Right kidney (tissue), 1 donor: ENCODE data around the gene GSKIP.

Source experiments
- DNase-seq: peaks from one replicate; pipeline ENCODE4 v3.0.0-alpha.2; 2016

The GSKIP gene

DNA sequence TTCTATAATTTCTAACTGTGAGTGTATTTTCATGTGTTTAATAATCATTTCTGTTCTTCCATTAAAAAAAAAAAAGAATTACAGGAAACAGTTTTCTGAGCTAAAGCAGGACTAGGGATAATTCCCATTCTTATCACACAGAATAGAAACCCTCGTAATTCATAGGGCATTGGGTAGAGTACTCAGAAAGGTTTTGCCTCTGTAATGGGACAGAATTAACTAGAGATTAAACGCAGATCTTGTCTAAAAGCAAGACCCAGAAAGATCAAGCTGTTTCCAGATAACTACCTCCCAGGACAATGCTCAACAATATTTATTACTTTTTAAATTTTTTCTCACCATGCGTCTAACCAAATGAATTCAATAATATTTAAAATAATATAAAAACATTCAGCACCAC, 10.2 kb downstream of the GSKIP start:
- DNase-seq, result no peak

DNA sequence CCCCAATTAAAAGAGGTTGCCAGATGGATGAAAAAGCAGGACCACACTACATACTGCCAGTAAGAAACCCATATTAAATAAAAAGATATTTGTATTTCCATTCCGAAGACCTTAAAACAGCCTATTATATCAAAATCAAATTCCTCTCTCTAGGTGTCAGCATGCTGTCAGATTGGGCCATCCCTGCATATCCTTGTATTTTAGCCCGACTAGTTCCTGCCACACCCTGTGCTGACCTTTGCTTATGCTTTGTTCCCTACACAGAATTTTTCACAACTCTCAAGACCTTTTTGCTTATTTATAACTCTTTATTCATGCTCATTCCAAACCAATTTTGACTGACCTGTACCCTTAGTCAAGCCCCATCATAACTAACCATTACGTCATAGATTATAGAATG, 12.8 kb downstream of the GSKIP start:
- DNase-seq, result no peak

GRCh38 chr14:96380735-96381134, 17.4 kb downstream of the GSKIP start:
- DNase-seq, result no peak

- no peak for DNase-seq
Observed at GRCh38 chr14:96383445-96383844, 20.1 kb downstream of the GSKIP start.

DNA sequence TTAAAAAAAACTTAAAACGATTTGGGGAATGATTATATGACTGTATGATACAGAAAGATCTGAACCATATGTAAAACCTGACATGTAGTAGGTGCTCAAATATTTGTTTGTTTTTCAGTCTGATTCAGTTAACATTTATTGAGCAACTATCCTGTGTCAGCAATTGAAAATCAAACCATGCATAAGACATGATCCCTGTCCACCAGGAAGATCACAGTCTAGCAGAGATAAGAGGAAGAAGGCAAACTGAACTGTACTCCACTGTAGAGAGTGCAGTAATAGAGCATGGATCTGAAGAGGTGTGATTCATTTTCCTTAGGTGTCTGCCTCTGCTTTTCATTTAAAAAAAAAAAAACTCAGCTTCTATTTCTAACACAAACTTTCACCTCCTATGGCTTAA, 20.7 kb downstream of the GSKIP start:
- no peak for DNase-seq

DNA sequence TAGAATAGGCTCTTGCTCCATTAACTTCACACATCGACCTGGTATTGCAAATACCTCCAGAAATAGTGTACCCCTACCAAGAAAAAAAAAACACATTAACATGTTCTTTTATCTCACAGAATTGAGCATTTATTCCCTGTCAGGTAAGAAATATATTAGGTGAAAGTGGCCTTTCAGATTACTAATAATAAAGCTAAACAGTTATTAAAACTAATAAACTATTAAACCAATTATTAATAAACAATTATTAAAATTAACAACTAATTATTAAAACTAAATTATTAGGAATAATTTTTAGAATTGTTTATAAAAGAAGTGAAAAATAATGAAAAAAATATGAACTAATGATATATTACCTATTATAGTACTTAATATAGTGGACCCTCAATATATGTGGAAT, 21.4 kb downstream of the GSKIP start:
- DNase-seq, result no peak

DNA sequence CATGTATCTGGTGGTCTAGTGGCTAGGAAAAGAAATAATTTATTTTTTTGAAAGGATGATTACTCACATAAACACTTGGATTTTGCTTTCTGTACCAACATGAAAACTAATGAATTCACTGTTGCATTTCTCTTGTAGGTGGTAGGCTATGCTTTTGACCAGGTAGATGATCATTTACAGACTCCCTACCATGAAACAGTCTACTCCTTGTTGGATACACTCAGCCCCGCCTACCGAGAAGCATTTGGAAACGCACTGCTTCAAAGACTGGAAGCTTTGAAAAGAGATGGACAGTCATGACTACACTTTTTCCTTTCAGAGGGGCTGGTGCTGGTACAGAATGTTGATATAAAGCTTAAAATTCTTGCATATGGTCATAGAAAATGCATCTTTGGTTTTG, 22.1 kb downstream of the GSKIP start:
- no peak for DNase-seq

- no peak for DNase-seq
Observed at GRCh38 chr14:96390965-96391292, 27.6 kb downstream of the GSKIP start.

DNA sequence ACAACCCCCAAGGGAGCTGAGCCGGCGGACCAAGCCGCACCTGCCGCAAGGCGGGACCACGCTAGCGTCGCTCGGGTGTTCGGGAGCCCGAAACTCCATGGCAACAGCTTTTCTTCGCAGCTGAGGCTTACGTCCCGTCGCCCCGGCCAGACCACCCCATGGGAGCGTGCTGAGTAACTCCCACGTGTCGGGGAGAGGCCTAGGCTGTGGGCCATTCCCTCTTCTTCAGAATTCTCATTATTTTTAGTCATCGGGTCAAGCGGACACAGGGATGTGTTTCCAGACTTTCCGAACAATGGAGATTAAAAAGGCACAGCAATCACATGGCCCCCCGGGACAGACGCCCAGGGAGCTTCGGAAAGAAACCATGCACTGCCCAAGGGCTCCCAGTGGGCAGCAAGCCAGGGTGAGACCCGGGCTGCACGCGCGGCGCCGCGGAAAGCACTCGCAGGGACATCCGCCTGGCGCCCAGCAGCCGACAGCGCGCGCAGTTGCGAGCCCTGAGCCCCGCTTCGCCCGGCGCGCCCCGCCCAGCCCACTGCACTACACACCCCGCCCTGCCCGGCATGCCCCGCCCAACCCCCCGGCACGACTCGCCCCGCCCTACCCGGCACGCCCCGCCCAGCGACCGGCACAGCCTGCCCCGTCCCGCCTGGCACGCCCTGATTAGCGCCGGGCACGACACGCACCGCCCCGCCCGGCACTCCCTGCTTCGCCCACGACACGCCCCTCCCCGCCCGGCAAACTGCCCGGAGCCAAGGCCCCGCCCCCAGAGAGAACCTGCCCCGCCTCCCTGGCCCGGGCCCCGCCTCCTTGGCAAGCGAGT, 28.2 kb downstream of the GSKIP start:
- DNase-seq, result peak; percentile 84

GRCh38 chr14:96393071-96393691, 29.9 kb downstream of the GSKIP start:
- DNase-seq, result no peak

DNA sequence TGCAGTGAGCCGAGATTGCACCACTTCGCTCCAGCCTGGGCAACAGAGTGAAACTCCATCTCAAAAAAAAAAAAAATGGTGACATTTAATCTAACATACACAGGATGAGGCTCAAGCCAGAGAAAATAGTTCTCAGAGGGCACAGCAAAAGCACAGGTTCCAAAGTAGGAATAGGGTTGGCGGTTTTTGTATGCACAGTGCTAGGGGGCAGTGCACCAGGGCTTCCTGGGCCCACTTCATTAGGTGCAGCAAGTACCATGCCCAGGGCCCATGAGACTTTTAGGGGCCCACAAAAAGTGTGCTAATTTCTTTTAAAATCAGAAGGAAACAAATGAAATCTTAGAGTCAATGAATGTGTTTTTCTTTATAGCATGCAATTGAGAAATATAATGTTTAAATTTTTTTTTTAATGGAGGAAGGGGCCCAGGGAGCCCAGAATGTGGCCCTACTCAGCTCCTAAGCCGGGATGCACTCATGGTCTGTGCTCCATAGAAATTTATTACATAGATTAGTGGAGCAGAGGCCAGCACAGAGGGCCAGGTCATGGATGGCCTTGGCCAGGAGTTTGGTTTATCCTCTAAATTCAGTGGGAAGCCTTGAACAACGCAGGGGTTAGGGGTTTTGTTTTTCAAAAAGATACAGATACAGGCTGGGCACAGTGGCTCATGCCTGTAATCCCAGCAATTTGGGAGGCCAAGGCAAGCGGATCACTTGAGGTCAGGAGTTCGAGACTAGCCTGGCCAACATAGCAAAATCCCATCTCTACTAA, 30.9 kb downstream of the GSKIP start:
- no peak for DNase-seq

DNA sequence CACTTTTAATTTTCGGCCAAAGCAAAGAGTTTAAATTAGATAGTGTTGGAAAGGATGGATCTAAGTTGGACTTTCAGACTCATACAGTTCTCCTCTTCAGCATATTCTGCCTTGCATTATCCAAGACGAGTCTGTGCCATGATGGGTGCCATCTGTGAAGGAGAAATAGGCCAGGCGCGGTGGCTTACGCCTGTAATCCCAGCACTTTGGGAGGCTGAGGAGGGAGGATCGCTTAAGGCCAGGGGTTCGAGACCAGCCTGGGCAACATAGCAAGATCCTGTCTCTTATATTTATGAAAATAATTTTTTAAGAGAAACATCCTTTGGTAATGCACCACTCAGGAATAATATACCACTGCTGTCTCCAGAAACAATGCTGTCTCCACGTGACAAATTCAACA, 35.1 kb downstream of the GSKIP start:
- no peak for DNase-seq

DNA sequence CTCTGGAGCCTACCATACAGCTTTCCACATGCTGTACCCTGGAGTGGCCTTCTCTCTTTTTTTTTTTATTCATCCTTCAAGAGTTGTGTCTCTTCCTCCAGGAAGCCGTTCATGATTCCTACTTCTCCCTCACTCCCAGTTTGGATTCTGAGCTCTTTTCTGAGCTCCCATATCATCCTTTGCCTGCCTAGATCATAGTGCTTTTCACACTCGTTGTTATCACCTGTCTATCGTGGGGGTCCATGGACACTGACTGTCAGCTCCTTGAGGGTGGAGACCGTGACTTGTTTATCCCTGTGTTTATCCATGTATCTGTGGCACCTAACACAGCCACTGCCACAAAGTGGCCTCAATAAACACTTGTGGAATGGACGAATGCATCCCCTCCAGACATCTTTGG, 35.6 kb downstream of the GSKIP start:
- no peak for DNase-seq

GRCh38 chr14:96399405-96399804, 36.1 kb downstream of the GSKIP start:
- DNase-seq, result no peak

DNA sequence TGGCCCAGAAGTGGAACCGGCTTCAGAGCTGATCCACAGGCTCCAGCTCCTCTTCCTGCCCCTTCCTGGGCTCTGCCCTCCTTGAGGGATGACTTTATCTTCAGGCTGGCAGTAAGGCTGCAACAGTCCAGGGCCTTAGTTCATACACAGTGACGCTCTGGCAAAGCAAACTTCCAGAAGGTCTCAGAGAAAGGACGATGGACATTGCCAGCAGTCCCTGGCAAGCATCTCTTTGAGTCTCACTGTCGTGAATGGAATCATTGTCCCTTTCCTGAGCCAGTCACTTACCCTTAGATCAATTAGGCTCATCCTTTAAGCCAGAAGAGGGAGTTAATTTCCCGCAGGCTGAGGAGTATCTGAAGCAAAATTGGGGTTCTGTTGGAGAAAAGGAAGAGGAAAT, 37.2 kb downstream of the GSKIP start:
- DNase-seq, result no peak

DNA sequence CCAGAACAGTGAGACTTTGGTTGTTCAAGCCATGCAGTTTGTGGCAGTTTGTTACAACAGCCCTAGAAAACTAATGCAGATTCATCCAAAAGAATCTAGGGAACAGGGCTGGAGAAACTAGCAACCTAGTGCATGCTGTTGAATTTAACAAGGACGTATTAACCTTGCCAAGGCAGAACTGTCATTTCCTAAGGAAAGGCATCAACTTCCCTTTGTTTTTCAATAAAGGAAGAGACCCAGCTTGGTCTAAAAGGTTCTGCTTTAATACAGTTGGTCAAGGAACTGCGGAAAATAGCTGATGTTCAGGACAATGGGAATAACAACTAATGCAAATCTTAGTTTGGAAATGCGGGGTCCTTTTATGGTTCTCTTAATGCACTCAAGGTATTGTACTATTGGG, 40.1 kb downstream of the GSKIP start:
- DNase-seq, result no peak

DNA sequence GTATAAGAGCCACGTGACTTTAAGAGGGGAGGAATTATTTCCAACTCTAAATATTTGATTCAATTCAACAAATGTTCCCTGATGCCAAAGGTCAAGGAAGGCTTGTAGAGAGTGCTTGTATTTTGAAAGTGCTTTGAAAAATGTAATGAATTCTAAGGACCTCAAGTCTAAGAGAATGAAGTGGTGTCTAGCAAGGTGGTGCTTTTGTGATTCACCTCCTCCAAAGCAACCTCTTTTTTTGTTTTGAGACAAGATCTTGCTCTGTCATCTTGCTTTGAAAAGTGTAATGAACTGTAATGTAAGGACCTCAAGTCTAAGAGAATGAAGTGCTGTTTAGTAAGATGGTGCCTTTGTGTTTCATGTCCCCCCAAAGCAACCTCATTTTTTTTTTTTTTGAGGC, 42.4 kb downstream of the GSKIP start:
- no peak for DNase-seq

DNA sequence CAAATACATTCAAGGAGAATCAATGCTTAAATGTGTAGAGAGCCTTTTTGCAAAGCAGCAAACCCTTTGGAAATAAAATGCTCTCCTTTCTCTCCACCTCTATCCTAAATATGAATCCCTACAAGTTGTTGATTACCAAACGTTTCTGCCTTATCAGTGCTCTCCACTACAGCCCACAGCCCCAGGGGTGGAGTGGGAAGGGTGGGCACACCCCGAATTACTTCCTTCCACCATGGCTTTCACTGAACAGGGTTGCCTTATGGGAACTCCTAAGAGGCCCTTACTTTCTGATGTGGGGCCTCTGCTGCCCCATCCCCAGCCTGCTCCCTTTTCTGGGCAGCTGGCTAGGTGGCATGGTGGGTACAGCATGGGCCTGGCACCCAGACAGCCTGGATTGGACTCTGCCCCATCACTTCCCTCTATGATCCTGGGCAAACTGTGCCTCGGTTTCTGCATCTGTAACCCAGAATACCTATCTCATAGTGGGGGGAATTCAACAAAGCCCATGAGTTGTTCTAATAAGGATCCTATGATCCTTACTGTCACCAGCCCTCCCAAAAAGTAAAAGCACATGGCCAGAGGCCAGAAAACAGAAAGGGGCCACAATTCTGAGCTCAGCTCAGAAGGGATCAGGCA, 44.7 kb downstream of the GSKIP start:
- no peak for DNase-seq

DNA sequence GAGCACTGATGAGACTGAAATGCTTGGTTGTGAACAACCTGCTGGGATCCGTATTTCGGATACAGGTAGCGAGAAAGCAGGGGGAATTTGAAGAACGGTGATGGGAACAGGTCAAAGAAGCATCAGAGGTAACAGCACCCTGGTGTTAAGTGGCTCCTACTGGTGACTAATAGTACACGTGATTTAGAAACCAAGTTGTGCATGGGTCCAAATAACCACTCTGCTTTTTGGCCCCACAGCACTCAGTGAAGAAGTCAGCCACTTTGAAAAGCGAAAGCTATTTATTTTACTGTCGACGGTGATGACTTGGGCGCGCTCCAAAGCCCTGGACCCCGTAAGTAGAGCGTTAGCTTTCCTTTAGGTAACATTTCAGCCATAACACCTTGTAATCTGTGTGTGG, 45.3 kb downstream of the GSKIP start:
- DNase-seq, result no peak

DNA sequence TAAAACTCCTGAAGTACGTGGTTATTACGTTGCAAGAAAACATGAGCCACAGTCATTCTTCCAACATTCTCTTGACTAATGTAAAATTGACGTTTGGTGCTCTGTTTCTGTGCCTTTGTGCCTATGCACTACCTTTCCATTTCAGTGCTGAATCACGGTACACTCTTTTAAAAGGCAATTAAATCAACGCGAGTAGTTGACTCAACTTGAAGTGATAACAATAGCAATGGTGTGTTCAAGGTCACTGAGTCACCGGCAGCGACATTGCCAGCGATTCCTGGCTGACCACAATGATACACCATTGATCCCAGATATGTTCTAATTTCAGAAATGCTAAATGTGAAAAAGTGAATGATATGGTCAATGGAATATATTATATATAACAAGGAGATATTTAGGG, 46.4 kb downstream of the GSKIP start:
- no peak for DNase-seq

GRCh38 chr14:96410119-96410518, 46.8 kb downstream of the GSKIP start:
- DNase-seq, result no peak

DNA sequence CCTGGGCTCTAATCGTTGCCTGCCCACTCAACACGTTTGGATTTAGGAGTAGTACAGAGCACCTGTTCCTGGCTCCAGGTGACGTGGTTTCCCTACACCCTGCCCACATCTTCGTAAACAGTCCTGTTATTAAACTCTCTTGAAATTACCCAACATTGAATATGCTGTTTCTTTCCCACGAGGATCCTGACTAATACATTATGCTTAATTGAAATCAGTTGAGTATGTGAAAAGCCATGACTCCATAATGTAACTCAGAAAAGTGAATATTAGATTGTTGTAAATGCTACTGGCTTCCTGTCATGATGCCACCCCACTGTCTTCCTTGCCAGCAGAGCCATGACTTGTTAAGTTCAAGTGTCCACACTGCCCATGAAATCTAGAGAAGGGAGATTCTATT, 50.2 kb downstream of the GSKIP start:
- no peak for DNase-seq

DNA sequence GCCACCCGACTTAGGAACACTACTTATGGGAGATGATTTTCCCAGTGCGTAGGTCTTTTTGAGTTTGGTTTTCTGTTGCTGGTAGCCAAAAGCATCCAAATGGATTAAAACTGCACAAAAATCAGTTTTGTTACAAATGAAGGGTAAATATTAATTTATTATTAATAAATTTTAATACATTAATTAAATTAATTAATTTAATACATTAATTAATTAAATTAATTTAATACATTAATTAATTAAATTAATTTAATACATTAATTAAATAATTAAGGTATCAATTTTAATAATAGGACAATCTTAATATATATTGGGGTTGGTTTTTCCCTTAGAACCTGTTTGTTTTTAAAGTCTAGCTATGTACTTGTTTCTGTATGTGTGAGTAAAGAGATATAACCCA, 52.2 kb downstream of the GSKIP start:
- DNase-seq, result no peak
